ENCODE data around the gene CCSAP. TPM values are rescaled to one million over a fixed set of nuclear protein-coding genes. Genes with fewer than 3 reads are reported as not detected.
"Not testable (repeated sequence)": the region's sequence is repeated elsewhere in the genome, so short reads cannot be mapped to it uniquely, and the experiment has no call there.

The CCSAP gene
- total RNA-seq, 1 experiment from 2014 or later: 11.3 TPM

GRCh38 chr1:229293528-229294204, 49.2 kb downstream of the CCSAP start:
- no peak overlapping the region for H3K4me3 Mint-ChIP-seq (ENCODE audit: unreplicated experiment)
- intact Hi-C loops (cut with micrococcal nuclease): no loop called here
- ChIA-PET POLR2A (interaction anchor here (0.9 to 1.4 kb wide), 2 partner anchors 23 to 44 kb away, joined by 3 to 4 read pairs; partner anchors contain the start of gene RAB4A), CTCF (interaction anchor here (0.6 to 1.0 kb wide), 4 partner anchors 35 to 1015 kb away, joined by 3 to 4 read pairs (median 3); no protein-coding TSS in a partner anchor)
- H3K27me3 Mint-ChIP-seq (ENCODE audit: insufficient read depth, unreplicated experiment): no peaks in the 10 kb centered on the region
- H3K9me3 Mint-ChIP-seq (ENCODE audit: unreplicated experiment): no peaks in the 10 kb centered on the region
- no TSS peak for BruUV-seq (replicated peaks)
- peaks cover 10% of the 10 kb centered on the region for H3K4me1 Mint-ChIP-seq (ENCODE audit: insufficient read depth, unreplicated experiment)
- no peak for DNase-seq (ENCODE audit: unreplicated experiment)
- H3K36me3 Mint-ChIP-seq (ENCODE audit: insufficient read depth, unreplicated experiment): peaks cover 40% of the 10 kb centered on the region
- TF ChIP-seq, protein P1, sequence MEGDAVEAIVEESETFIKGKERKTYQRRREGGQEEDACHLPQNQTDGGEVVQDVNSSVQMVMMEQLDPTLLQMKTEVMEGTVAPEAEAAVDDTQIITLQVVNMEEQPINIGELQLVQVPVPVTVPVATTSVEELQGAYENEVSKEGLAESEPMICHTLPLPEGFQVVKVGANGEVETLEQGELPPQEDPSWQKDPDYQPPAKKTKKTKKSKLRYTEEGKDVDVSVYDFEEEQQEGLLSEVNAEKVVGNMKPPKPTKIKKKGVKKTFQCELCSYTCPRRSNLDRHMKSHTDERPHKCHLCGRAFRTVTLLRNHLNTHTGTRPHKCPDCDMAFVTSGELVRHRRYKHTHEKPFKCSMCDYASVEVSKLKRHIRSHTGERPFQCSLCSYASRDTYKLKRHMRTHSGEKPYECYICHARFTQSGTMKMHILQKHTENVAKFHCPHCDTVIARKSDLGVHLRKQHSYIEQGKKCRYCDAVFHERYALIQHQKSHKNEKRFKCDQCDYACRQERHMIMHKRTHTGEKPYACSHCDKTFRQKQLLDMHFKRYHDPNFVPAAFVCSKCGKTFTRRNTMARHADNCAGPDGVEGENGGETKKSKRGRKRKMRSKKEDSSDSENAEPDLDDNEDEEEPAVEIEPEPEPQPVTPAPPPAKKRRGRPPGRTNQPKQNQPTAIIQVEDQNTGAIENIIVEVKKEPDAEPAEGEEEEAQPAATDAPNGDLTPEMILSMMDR (IDR thresholded peaks at IDR 0.05; ENCODE audit: unreplicated experiment): no peak
- H3K27ac Mint-ChIP-seq (ENCODE audit: low read depth, unreplicated experiment): peak overlapping the region; percentile 57

DNA sequence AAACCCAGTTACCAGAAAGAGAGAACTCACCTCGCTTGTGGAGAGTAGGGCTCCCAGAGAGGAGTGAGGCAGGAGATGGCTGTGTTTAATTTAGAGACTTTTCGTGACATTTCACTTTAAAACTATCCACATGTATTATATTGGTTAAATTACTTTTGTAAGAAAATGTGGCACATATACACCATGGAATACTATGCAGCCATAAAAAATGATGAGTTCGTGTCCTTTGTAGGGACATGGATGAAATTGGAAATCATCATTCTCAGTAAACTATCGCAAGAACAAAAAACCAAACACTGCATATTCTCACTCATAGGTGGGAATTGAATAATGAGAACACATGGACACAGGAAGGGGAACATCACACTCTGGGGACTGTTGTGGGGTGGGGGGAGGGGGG, 51.2 kb downstream of the CCSAP start:
- H3K4me3 Mint-ChIP-seq (ENCODE audit: unreplicated experiment); BruUV-seq (replicated peaks); intact Hi-C loops (cut with micrococcal nuclease); H3K27me3 Mint-ChIP-seq (ENCODE audit: insufficient read depth, unreplicated experiment); H3K9me3 Mint-ChIP-seq (ENCODE audit: unreplicated experiment); DNase-seq (ENCODE audit: unreplicated experiment); H3K27ac Mint-ChIP-seq (ENCODE audit: low read depth, unreplicated experiment): not testable (repeated sequence)
- ChIA-PET CTCF (interaction anchor here (0.9 to 1.3 kb wide), 2 partner anchors 21 to 33 kb away, joined by 3 to 4 read pairs; partner anchors contain the start of gene RAB4A), POLR2A (interaction anchor here (3.3 to 5.4 kb wide), 2 partner anchors 9 to 22 kb away, joined by 14 to 41 read pairs; partner anchors contain the start of gene RAB4A)
- Mint-ChIP-seq H3K36me3 (ENCODE audit: insufficient read depth, unreplicated experiment) (peaks cover 34% of the 10 kb centered on the region), H3K4me1 (ENCODE audit: insufficient read depth, unreplicated experiment) (peaks cover 20% of the 10 kb centered on the region)

GRCh38 chr1:229288516-229288915, 54.3 kb downstream of the CCSAP start:
- TF ChIP-seq, protein P1 (IDR thresholded peaks at IDR 0.05; ENCODE audit: unreplicated experiment): no peak
- H3K4me3 Mint-ChIP-seq (ENCODE audit: unreplicated experiment): no peak overlapping the region
- H3K9me3 Mint-ChIP-seq (ENCODE audit: unreplicated experiment): no peaks in the 10 kb centered on the region
- CTCF ChIA-PET: interaction anchor here (0.6 to 2.3 kb wide), 4 partner anchors 20 to 193 kb away, joined by 3 to 6 read pairs (median 3); no protein-coding TSS in a partner anchor
- intact Hi-C loops (cut with micrococcal nuclease): no loop called here
- peaks cover 24% of the 10 kb centered on the region for H3K4me1 Mint-ChIP-seq (ENCODE audit: insufficient read depth, unreplicated experiment)
- no peak for DNase-seq (ENCODE audit: unreplicated experiment)
- no peaks in the 10 kb centered on the region for H3K27me3 Mint-ChIP-seq (ENCODE audit: insufficient read depth, unreplicated experiment)
- BruUV-seq (replicated peaks): no TSS peak
- POLR2A ChIA-PET: interaction anchor here (2.3 to 5.4 kb wide), 3 partner anchors 8 to 19 kb away, joined by 5 to 41 read pairs (median 14); partner anchors contain the start of gene RAB4A
- no peak overlapping the region for H3K27ac Mint-ChIP-seq (ENCODE audit: low read depth, unreplicated experiment)
- H3K36me3 Mint-ChIP-seq (ENCODE audit: insufficient read depth, unreplicated experiment): peaks cover 27% of the 10 kb centered on the region

DNA sequence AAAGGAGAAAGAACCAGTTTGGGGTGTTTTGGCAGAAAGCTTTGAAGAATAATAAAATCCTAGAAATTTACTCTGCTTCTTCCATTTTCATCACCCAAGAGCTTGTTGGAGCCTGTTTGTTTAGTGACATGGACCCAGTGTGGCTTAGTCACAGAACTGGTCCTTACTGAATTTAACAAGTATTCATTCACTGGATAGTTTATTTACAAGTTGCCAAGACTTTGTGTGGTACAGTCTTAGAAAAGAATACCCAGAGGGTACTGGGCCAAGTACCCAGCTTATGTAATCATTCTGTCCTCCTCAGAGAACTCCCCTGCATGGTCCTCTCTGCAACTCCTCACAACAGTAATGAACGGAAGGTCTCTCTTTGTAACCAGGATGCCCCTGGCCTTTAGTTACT, 55.6 kb downstream of the CCSAP start:
- ChIA-PET POLR2A (interaction anchor here (0.8 to 5.4 kb wide), 7 partner anchors 9 to 272 kb away, joined by 3 to 41 read pairs (median 4); partner anchors contain the start of genes ABCB10, CCSAP and RAB4A), CTCF (interaction anchor here (1.5 to 2.3 kb wide), 3 partner anchors 12 to 194 kb away, joined by 6 to 7 read pairs (median 6); no protein-coding TSS in a partner anchor)
- TF ChIP-seq, protein P1 (IDR thresholded peaks at IDR 0.05; ENCODE audit: unreplicated experiment): no peak
- peak; percentile 58 for DNase-seq (ENCODE audit: unreplicated experiment)
- Mint-ChIP-seq H3K4me1 (ENCODE audit: insufficient read depth, unreplicated experiment) (peaks cover 32% of the 10 kb centered on the region), H3K4me3 (ENCODE audit: unreplicated experiment) (no peak overlapping the region), H3K36me3 (ENCODE audit: insufficient read depth, unreplicated experiment) (peaks cover 27% of the 10 kb centered on the region), H3K9me3 (ENCODE audit: unreplicated experiment) (peaks cover 8% of the 10 kb centered on the region), H3K27ac (ENCODE audit: low read depth, unreplicated experiment) (no peak overlapping the region), H3K27me3 (ENCODE audit: insufficient read depth, unreplicated experiment) (no peaks in the 10 kb centered on the region)
- intact Hi-C loops (cut with micrococcal nuclease): no loop called here
- BruUV-seq (replicated peaks): no TSS peak

Measured in MCF 10A (cell line).